GM21360 (cell line): ENCODE measurements around the gene LMBR1.
"Not testable (repeated sequence)": the region's sequence is repeated elsewhere in the genome, so short reads cannot be mapped to it uniquely, and the experiment has no call there.

Experiments
- ATAC-seq: cut with Tn5 transposase; IDR thresholded peaks from one replicate; pipeline ENCODE4 v1.9.1; 2021; ENCODE audit warnings: mild to moderate bottlenecking, moderate library complexity; ENCODE audit not compliant: unreplicated experiment

The LMBR1 gene

DNA sequence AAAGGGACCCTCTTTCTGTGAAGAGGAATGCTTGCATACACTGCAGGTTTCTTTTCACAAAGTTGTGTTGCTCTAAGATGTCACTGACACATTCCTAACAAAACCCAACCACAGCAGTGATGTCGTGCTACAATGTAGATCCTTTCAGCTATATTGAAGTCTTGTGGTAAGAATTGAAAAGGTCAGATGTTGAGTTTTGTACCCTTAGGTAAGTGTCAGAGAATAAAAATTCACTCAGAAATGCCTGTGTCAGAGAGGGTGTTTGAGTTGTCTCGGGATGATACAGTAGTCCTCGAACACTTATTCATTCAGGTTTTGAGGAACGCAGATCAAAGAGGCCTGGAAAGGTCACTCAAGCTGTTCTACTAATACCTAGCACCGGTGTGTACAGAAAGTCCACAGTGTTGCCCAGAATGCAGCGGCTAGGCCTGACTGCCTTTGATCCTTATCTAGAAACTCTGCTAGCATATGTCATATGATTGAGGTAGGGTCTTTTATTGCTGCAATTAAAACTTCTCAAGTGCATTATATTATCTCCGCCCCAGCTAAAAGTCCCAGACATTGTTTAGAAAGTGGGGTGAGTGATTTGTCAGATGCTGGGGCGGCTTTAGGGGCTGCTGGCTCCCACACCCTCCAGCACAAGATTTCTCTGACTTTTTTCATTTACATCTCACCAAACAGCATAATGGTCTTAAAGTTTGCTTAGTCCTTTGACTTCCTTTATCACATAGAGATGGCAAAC lies 226.4 kb downstream of the LMBR1 start:
- ATAC-seq, result no peak

DNA sequence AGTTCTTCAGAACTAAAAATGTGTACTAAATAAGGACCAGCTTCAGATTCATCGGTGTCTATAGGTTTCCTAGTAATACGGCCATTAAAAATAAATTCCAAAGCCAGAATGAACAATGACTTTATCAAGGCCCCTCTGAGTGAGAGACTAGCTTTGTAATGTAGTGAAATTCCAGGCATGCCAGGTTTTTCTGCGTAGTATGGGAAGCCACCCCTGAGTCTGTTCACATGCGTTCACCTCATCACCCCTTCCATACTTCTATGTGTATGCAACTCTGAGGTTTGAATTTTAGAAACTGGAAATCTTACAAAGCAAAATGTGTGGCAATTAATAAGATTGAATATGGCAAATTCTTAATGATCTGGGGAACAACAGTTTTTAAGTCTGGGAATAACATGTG lies 227.9 kb downstream of the LMBR1 start:
- ATAC-seq, result no peak

DNA sequence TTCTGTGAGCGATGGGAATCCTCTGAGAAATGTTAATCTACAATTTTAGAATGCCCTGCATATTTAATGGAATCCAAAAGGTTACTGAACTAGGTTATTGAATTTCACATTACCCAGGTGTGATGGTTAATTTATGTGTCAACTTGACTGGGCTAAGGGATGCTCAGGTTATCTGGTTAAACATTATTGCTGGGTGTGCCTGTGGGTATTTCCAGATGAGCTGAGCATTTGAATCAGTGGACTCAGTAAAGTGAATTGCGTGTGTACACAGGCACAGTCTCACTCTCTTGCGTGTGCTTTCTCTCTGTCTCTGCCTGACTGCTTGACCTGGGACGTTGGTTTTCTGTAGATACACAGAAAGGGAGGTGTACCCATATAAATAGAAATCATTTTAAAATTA lies 230.7 kb downstream of the LMBR1 start:
- no peak for ATAC-seq

GRCh38 chr7:156661637-156662036 lies 231.3 kb downstream of the LMBR1 start:
- no peak for ATAC-seq

- no peak for ATAC-seq
Measured at GRCh38 chr7:156659961-156660360, 233.0 kb downstream of the LMBR1 start.

GRCh38 chr7:156659203-156659602 lies 233.8 kb downstream of the LMBR1 start:
- ATAC-seq, result no peak

GRCh38 chr7:156657681-156658080 lies 235.3 kb downstream of the LMBR1 start:
- no peak for ATAC-seq

DNA sequence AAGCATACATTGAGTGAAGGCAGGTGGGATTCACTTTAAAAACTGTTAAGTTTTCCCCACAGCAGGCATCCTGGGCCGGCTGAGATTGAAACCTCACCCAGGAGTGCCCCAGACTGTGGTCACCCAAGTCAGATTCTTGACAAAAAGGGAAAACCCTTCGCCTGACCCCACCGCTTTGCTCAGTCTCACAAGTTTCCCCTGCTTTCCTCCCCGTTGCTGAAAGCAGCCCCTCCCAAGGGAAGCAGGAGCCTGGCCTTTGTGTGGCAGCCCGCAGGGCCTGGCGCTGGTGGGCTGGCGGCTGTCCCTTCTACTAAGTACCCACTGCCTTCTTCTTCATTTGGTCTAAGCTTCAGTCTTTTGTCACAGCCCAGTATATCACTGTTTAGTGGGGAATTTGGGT lies 236.4 kb downstream of the LMBR1 start:
- peak; percentile 47 for ATAC-seq

GRCh38 chr7:156655983-156656382 lies 237.0 kb downstream of the LMBR1 start:
- no peak for ATAC-seq

DNA sequence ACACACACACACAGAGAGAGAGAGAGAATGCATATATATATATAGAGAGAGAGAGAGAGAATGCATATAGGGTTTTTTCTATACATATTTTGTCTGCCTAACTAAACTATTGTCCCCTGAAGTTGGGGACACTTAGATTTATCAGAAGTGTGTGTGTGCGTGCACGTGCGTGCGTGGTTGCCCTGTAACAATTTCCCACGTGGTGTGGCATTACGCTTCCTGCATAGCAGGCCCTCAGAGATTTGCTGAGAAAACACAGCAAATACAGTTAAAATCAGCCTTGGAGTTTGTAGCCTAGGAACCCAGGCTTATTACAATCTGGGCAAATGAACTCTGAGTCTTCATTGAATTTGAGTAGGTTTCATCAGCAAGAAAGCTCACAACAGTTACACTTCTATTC lies 237.7 kb downstream of the LMBR1 start:
- no peak for ATAC-seq

GRCh38 chr7:156654511-156655234 lies 238.3 kb downstream of the LMBR1 start:
- ATAC-seq, result no peak

DNA sequence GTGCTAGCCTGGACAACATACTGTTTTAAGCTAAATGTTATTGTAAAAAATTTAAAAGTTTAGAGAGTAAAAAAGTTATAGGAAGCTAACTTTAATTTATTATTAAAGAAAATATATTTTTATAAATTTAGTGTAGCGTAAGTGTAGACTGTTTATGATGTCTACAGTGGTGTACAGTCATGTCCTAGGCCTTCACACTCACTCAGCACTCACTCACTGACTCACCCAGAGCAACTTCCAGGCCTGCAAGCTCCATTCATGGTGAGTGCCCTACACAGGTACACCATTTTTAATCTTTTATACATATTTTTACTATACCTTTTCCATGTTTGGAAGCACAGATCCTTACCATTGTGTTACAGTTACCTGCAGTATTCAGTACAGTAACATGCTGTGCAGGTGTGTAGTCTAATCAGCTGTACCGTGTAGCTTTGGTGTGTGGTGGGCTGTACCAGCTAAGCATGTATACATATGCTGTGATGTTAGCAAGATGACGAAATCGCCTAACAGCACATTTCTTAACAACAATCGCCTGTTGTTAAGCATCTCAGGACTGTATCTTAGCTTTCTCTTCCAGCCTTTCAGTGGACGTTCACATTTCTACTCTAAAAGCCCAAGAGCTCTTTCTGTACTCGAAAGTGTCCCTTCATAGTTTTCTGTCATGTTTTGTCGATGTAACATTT lies 240.0 kb downstream of the LMBR1 start:
- no peak for ATAC-seq

GRCh38 chr7:156651474-156651873 lies 241.5 kb downstream of the LMBR1 start:
- ATAC-seq, result no peak

DNA sequence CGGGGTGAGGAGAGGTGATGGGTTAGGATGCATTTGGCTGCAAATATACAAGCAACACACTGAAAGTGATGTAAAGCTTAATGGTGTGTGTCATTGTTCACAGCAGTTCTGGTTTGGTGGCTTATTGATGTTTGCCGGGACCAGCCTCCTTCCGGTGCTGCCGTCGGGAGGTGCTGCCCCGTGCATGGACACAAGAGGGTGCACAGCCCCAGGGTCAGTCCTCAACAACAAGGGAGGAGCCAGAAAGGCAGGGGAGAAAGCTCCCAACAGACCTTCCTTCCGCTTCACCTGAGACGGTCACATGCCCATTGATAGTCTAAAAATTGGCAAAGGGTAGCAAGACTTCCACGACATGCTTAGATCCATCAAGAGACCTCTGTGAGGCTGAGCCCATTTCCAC lies 242.9 kb downstream of the LMBR1 start:
- ATAC-seq, result peak; percentile 67

GRCh38 chr7:156647330-156647729 lies 245.7 kb downstream of the LMBR1 start:
- not testable (repeated sequence) for ATAC-seq

- no peak for ATAC-seq
Measured at GRCh38 chr7:156642306-156643045, 250.5 kb downstream of the LMBR1 start.

- peak; percentile 47 for ATAC-seq
Measured at GRCh38 chr7:156640949-156641485, 252.0 kb downstream of the LMBR1 start.

DNA sequence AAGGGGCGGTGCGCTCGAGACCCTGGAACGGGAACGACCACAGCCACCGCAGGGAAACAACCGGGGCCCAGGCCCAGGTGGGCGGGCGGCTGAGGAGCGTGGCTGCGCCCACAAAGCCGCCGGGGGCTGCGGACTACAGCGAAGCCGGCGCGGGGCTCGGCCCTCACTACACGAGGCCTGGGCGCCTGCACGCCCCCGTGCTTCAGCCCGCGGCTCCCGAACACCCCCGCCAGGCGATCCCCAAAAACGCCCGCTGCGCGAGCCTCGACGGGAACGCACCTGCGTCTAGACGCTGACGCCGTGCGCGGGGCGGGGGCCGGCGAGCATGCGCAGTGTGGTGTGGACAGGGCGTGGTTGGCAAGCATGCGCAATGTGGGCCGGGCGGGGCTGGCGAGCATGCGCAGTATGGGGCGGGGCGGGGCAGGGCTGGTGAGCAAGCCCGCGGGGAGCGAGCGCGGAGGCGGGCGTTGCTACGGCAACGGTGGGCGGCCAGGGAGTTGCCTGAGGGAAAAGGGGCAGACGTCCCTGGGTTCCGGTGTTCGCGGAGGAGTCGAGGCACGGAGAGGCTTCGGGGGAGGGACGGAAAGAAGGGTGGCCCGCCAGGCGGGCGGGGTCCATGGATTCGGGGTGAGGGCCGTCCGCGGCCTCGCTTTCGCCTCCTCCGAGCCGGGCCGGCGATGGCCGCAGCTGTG lies 252.6 kb downstream of the LMBR1 start, which contains the start of gene RNF32:
Gene RNF32, plus strand, starts transcription at position 518 of the 692 bp plus-strand sequence. CDS start 3,104 bp downstream, outside the sequence.
- peak; percentile 88 for ATAC-seq

GRCh38 chr7:156639426-156640256 lies 253.3 kb downstream of the LMBR1 start:
- ATAC-seq, result no peak
